ENCODE results near the gene SLC6A3. TPM values are rescaled to one million over a fixed set of nuclear protein-coding genes. Genes with fewer than 3 reads are reported as not detected.

Gene SLC6A3
- total and polyA plus RNA-seq, 4 donors: 0.30 to 1.1 (median 0.90) TPM

DNA sequence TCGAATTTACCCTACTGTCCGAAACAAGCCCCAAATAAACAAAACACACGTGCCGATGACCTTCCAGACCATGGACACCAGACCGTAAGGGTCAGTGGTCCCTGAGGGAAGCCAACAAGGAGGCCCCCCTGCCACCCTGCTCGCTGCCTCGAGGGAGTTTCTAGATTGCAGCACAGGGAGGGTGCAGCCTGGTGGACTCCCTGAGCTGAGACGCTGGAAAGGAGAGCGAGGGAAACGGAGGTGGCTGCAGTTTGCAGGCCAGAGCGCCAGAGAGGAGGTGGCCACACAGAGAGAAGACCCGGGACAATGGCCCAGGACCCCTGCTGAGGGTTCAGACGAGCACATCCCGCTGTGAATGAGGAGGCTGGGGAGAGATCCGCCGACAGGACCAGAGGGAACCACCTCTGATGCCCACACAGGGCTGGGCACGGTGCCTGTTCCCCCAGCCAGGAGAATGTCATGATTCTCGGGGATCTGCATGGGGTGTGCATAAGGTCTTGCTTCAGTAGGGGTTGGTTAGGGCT lies 48.9 kb downstream of the SLC6A3 start:
- TF ChIP-seq, protein P1, sequence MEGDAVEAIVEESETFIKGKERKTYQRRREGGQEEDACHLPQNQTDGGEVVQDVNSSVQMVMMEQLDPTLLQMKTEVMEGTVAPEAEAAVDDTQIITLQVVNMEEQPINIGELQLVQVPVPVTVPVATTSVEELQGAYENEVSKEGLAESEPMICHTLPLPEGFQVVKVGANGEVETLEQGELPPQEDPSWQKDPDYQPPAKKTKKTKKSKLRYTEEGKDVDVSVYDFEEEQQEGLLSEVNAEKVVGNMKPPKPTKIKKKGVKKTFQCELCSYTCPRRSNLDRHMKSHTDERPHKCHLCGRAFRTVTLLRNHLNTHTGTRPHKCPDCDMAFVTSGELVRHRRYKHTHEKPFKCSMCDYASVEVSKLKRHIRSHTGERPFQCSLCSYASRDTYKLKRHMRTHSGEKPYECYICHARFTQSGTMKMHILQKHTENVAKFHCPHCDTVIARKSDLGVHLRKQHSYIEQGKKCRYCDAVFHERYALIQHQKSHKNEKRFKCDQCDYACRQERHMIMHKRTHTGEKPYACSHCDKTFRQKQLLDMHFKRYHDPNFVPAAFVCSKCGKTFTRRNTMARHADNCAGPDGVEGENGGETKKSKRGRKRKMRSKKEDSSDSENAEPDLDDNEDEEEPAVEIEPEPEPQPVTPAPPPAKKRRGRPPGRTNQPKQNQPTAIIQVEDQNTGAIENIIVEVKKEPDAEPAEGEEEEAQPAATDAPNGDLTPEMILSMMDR (IDR thresholded peaks at IDR 0.05; ENCODE audit: control extremely low read depth, extremely low read depth): no peak
- Histone ChIP-seq H3K36me3 (ENCODE audit: control insufficient read depth in 4 of 4, insufficient read depth in 4 of 4, low read length in 4 of 4) (no peaks in the 10 kb centered on the region), H3K27me3 (ENCODE audit: control insufficient read depth in 3 of 3, insufficient read depth in 3 of 3, low read length in 2 of 3) (peaks cover 2 to 10% (median 7%) of the 10 kb centered on the region in 3 donors), H3K4me3 (no peak overlapping the region), H3K9ac (ENCODE audit: insufficient read depth in 1 of 2, low read length in 2 of 2) (no peak overlapping the region), H3K27ac (ENCODE audit: low read depth in 1 of 2, low read length in 1 of 2) (no peak overlapping the region), H3K9me3 (ENCODE audit: control insufficient read depth in 4 of 4, insufficient read depth in 3 of 4, low read length in 3 of 4) (peaks cover 0 to 7% (median 1%) of the 10 kb centered on the region in 4 donors), H3K4me1 (ENCODE audit: control insufficient read depth in 5 of 5, insufficient read depth in 5 of 5, low read length in 5 of 5) (no peaks in the 10 kb centered on the region)
- WGBS, 2 donors: 62 to 71% methylated on average over 18 of the region's 18 CpGs
- no peak for DNase-seq
- no peak for ATAC-seq (ENCODE audit: insufficient read depth, low FRiP score)

DNA sequence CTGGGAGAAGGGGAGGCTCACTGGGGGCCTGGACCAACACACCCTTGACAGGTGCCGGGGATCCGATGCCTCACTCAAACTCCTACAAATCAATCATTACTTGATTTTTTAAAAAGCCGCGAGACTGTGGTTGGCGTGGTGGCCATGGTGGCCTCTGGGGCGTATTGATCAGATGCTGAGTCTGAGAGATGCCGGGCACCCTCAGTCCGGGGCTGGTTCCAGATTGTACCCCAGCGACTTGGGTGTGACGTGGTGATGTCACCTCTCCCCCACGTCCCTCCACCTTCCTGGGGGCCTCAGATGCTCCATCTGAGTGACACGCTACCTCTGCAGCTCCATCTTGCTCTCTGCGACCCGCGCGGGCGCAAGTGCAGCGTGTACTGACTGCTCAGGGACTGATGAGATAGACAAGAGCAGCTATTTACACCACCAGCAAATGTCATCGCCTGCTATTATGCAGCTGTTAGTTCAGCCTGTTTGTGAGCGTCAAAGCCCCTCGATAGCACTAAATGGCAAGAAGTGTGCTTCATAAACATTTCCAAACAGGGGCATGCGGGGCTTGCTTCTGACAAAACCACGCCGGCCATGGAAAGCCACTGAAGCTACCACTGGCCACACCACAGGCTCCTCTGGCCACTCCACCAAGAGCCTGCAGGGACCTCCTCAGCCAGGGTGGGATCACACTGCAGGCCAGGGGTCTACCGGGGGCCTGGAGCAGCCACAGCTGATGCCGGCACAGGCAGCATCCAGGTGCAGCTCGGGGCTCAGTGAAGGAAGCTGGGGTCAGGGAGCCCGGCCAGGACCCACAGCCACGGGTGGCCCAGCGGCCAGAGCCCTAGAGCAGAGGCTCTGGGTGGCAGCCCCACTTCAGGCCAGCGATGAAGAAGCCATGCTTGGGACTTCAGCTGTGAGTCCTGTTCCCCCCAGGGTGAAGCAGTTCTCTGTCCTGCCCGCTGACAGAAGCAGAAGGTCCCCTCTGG lies 50.1 kb downstream of the SLC6A3 start:
- ATAC-seq (ENCODE audit: insufficient read depth, low FRiP score) (no peak), DNase-seq (no peak)
- Histone ChIP-seq H3K27ac (ENCODE audit: low read depth in 1 of 2, low read length in 1 of 2) (no peak overlapping the region), H3K4me1 (ENCODE audit: control insufficient read depth in 5 of 5, insufficient read depth in 5 of 5, low read length in 5 of 5) (no peaks in the 10 kb centered on the region), H3K36me3 (ENCODE audit: control insufficient read depth in 4 of 4, insufficient read depth in 4 of 4, low read length in 4 of 4) (no peaks in the 10 kb centered on the region), H3K9me3 (ENCODE audit: control insufficient read depth in 4 of 4, insufficient read depth in 3 of 4, low read length in 3 of 4) (peaks cover 0 to 7% (median 1%) of the 10 kb centered on the region in 4 donors), H3K4me3 (no peak overlapping the region), H3K9ac (ENCODE audit: insufficient read depth in 1 of 2, low read length in 2 of 2) (no peak overlapping the region), H3K27me3 (ENCODE audit: control insufficient read depth in 3 of 3, insufficient read depth in 3 of 3, low read length in 2 of 3) (peaks cover 2 to 10% (median 7%) of the 10 kb centered on the region in 3 donors)
- TF ChIP-seq, protein P1 (IDR thresholded peaks at IDR 0.05; ENCODE audit: control extremely low read depth, extremely low read depth): no peak
- WGBS, 2 donors: 87 to 89% methylated on average over 32 of the region's 32 CpGs

DNA sequence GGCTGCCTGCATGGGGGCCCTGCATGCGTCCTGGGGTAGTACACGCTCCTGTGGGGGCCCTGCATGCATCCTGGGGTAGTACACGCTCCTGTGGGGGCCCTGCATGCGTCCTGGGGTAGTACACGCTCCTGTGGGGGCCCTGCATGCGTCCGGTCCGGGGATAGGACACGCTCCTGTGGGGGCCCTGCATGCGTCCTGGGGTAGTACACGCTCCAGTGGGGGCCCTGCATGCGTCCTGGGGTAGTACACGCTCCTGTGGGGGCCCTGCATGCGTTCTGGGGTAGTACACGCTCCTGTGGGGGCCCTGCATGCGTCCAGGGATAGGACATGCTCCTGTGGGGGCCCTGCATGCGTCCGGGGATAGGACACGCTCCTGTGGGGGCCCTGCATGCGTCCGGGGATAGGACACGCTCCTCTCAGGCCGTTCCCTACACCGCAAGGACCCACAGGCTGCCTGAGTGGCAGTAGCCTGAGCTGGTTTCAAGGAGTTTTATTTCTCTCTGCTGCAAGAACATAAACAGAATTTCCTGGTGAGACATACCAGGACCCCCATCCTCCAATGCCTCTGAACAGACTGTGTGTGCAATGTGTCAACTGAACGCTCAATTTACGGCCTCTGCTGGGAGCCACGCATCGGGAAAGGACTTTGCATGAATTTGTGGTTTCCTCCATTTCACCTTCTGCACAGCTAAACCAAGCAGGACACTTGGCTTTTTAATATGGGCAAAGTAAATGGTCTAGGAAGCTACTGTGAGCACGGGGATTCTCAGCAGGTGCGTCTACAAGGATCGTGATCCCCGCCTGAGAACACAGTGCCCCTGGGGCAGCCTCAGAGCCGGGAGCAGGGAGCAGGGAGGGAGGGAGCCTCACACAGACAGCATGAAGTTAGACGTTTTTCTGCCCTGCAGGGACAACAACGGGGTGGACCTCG lies 51.4 kb downstream of the SLC6A3 start:
- H3K4me3 ChIP-seq: no peak overlapping the region
- WGBS, 2 donors: 72% methylated on average over 29 to 36 of the region's 36 CpGs
- no peaks in the 10 kb centered on the region for H3K36me3 ChIP-seq (ENCODE audit: control insufficient read depth in 4 of 4, insufficient read depth in 4 of 4, low read length in 4 of 4)
- no peak overlapping the region for H3K9ac ChIP-seq (ENCODE audit: insufficient read depth in 1 of 2, low read length in 2 of 2)
- TF ChIP-seq, protein P1 (IDR thresholded peaks at IDR 0.05; ENCODE audit: control extremely low read depth, extremely low read depth): no peak
- peaks cover 3 to 10% (median 9%) of the 10 kb centered on the region in 3 donors for H3K27me3 ChIP-seq (ENCODE audit: control insufficient read depth in 3 of 3, insufficient read depth in 3 of 3, low read length in 2 of 3)
- ATAC-seq (ENCODE audit: insufficient read depth, low FRiP score): no peak
- DNase-seq: no peak
- H3K27ac ChIP-seq (ENCODE audit: low read depth in 1 of 2, low read length in 1 of 2): no peak overlapping the region
- H3K9me3 ChIP-seq (ENCODE audit: control insufficient read depth in 4 of 4, insufficient read depth in 3 of 4, low read length in 3 of 4): no peaks in the 10 kb centered on the region
- no peaks in the 10 kb centered on the region for H3K4me1 ChIP-seq (ENCODE audit: control insufficient read depth in 5 of 5, insufficient read depth in 5 of 5, low read length in 5 of 5)

Data from lung (tissue), 12 donors.